CD4-positive, alpha-beta T cell (primary cell): ENCODE data around the gene MAIP1. TPM values are rescaled to one million over a fixed set of nuclear protein-coding genes. Genes with fewer than 3 reads are reported as not detected.

Experiments used
- ATAC-seq: fragments of 200-7000 bp; cut with Tn5 transposase; one replicate; pipeline ENCODE4 v1.10.0; 2022; ENCODE audit warnings: mild to moderate bottlenecking; ENCODE audit not compliant: poor library complexity
- CTCF ChIA-PET: fragments of 350-600 bp; sonication (Branson Sonifier 250); formaldehyde crosslinking; loops from one replicate; lab custom pipeline; 2021; ENCODE audit warnings: antibody characterized with exemption, inconsistent platforms; lab: Charles Lee
- POLR2A ChIA-PET: fragments of 350-600 bp; sonication (Branson Sonifier 250); formaldehyde crosslinking; loops from one replicate; lab custom pipeline; 2021; ENCODE audit warnings: antibody characterized with exemption, inconsistent platforms; lab: Charles Lee
- DNase-seq, 14 experiments: peaks; one replicate each; pipeline ENCODE4 v3.0.0-alpha.2; 2013 to 2020; ENCODE audit warnings: mixed read lengths in 2 of 14
- H3K27ac ChIP-seq, 2 donors: one replicate each; pipeline versions ENCODE4 v1.5.1 to v1.7.0; 2013; ENCODE audit warnings: low read length in 2 of 2, low read depth in 1 of 2, mild to moderate bottlenecking in 1 of 2
- H3K27me3 ChIP-seq, 2 experiments: 1 replicate in 1 of 2; 2 replicates in 1 of 2; pipeline versions ENCODE4 v1.6.1 to v1.7.0; 2013; ENCODE audit warnings: low read length in 2 of 2, control low read depth in 1 of 2, mild to moderate bottlenecking in 1 of 2, moderate library complexity in 1 of 2; ENCODE audit not compliant: insufficient read depth in 2 of 2, control insufficient read depth in 1 of 2
- H3K36me3 ChIP-seq: one replicate; pipeline ENCODE4 v1.6.1; 2013; ENCODE audit warnings: low read length, control low read depth; ENCODE audit not compliant: insufficient read depth
- H3K4me1 ChIP-seq: one replicate; pipeline ENCODE4 v1.6.1; 2013; ENCODE audit warnings: low read length, control low read depth; ENCODE audit not compliant: insufficient read depth
- H3K4me3 ChIP-seq: one replicate; pipeline ENCODE4 v1.5.1; 2013; ENCODE audit warnings: mild to moderate bottlenecking, low read length, moderate library complexity
- H3K9me3 ChIP-seq, 2 experiments: 1 replicate in 1 of 2; 2 replicates in 1 of 2; pipeline versions ENCODE4 v1.6.1 to v1.7.0; 2013; ENCODE audit warnings: low read length in 2 of 2, mild to moderate bottlenecking in 2 of 2, control low read depth in 1 of 2, moderate library complexity in 1 of 2; ENCODE audit not compliant: control insufficient read depth in 1 of 2, insufficient read depth in 1 of 2
- H3K27ac Mint-ChIP-seq: one replicate; pipeline ENCODE4 v1.8.0; 2020; ENCODE audit warnings: mixed read lengths
- H3K27me3 Mint-ChIP-seq: one replicate; pipeline ENCODE4 v1.8.0; 2021; ENCODE audit warnings: mixed read lengths
- H3K36me3 Mint-ChIP-seq: one replicate; pipeline ENCODE4 v1.8.0; 2021; ENCODE audit warnings: low read depth, mixed read lengths
- H3K4me1 Mint-ChIP-seq: one replicate; pipeline ENCODE4 v1.8.0; 2021; ENCODE audit warnings: low read depth, mixed read lengths
- H3K4me3 Mint-ChIP-seq: one replicate; pipeline ENCODE4 v1.8.0; 2020; ENCODE audit warnings: mild to moderate bottlenecking, mixed read lengths
- H3K9me3 Mint-ChIP-seq: one replicate; pipeline ENCODE4 v1.8.0; 2020; ENCODE audit warnings: mixed read lengths
- CTCF ChIP-seq: fragments of 200-600 bp; IDR thresholded peaks from one replicate; pipeline ENCODE4 v1.8.0; 2022; ENCODE audit warnings: antibody characterized with exemption, mild to moderate bottlenecking
- intact Hi-C, 2 experiments: fragments of 100-400 bp; cut with DNase I in 1 of 2; cut with micrococcal nuclease in 1 of 2; formaldehyde crosslinking; loops; one replicate each; pipeline versions ENCODE4 v1.15.1 to v1.9.0; 2023 to 2025; cut with DNase I, micrococcal nuclease
- total RNA-seq, 174 experiments: library from RNA in 2 of 174; stranded (reverse) in 2 of 174; gene quantifications; one replicate each; pipeline ENCODE4 v1.2.3 and lab custom pipeline; 2021 to 2026

Gene MAIP1
- total RNA-seq, 2 experiments from 2014 or later = 34.6 to 35.8 TPM

DNA sequence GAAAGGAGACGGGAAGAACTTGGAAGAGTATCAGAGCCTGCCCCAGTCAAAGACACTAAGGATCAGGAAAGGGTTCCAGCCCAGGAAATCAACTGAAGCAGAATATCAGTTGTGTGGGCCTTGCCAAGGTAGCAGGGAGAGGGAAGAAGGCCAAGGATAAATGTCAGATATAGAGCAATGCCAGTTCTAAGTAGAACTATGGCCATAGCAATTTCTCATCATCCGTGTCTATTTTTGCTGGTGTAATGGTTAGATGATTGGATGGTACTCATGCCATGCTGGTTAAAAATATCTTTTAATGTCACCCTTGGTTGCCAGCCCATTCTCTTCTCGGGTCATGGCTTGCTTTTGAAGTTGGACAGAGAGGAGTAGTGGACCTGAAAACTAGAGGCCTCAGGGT, 41.9 kb downstream of the MAIP1 start:
- Histone ChIP-seq H3K27ac (no peak overlapping the region), H3K9me3 (no peaks in the 10 kb centered on the region), H3K4me1 (no peaks in the 10 kb centered on the region), H3K27me3 (peaks cover 0 to 2% of the 10 kb centered on the region in 2 experiments), H3K4me3 (no peak overlapping the region), H3K36me3 (no peaks in the 10 kb centered on the region)
- no peak for ATAC-seq
- Mint-ChIP-seq H3K9me3 (no peaks in the 10 kb centered on the region), H3K27me3 (no peaks in the 10 kb centered on the region), H3K27ac (no peak overlapping the region), H3K4me1 (no peaks in the 10 kb centered on the region), H3K4me3 (no peak overlapping the region), H3K36me3 (no peaks in the 10 kb centered on the region)
- no peak for DNase-seq
- ChIA-PET POLR2A (no interaction called here), CTCF (no interaction called here)
- intact Hi-C loops = no loop called here
- TF ChIP-seq CTCF = no peak

- no peak for ATAC-seq
- TF ChIP-seq CTCF = no peak
- Histone ChIP-seq H3K4me3 (no peak overlapping the region), H3K4me1 (no peaks in the 10 kb centered on the region), H3K36me3 (no peaks in the 10 kb centered on the region), H3K9me3 (no peaks in the 10 kb centered on the region), H3K27ac (no peak overlapping the region), H3K27me3 (peaks cover 0 to 2% of the 10 kb centered on the region in 2 experiments)
- POLR2A ChIA-PET = no interaction called here
- Mint-ChIP-seq H3K4me3 (no peak overlapping the region), H3K9me3 (no peaks in the 10 kb centered on the region), H3K27me3 (no peaks in the 10 kb centered on the region), H3K36me3 (no peaks in the 10 kb centered on the region), H3K27ac (no peak overlapping the region), H3K4me1 (no peaks in the 10 kb centered on the region)
- no peak for DNase-seq
- intact Hi-C loops = no loop called here
- CTCF ChIA-PET = no interaction called here
Measured at GRCh38 chr2:199999166-199999565, 43.8 kb downstream of the MAIP1 start.

DNA sequence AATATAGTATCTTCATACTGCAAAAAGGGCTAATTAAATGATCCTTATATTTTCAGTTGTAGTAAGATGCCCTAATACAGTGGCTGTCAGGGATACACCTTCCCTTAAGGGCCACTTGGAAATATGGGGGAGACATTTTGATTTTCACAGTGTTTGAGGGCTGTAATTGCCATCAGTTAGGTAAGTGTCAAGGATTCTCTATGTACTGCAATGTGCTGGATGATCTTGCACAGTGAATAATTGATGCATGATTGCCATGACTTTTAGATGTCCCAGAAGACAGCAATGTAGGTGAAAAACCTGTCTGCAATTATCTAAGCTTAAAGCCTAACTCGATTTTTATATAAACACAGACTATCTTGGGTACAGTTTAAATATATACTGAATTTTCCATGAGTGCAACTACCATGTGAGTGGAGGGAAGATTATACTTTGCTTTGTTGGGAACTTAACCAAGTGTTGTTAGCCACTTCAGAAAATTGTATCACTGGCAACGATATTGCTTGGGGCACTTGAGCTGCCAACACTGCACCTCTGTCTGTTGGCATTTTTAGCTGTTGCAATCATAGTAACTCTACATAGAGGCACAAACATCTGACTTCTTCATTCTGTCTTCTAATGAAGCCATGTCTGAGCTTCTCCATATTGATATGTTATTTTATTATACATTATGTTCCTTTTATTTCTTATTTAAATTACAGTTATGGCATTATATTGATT, 45.2 kb downstream of the MAIP1 start:
- no peak for DNase-seq
- Histone ChIP-seq H3K4me3 (no peak overlapping the region), H3K4me1 (no peaks in the 10 kb centered on the region), H3K9me3 (no peaks in the 10 kb centered on the region), H3K36me3 (no peaks in the 10 kb centered on the region), H3K27me3 (no peaks in the 10 kb centered on the region), H3K27ac (no peak overlapping the region)
- ChIA-PET POLR2A (no interaction called here), CTCF (no interaction called here)
- Mint-ChIP-seq H3K36me3 (no peaks in the 10 kb centered on the region), H3K4me3 (no peak overlapping the region), H3K27ac (no peak overlapping the region), H3K27me3 (no peaks in the 10 kb centered on the region), H3K4me1 (no peaks in the 10 kb centered on the region), H3K9me3 (no peaks in the 10 kb centered on the region)
- no peak for ATAC-seq
- intact Hi-C loops = no loop called here
- no peak for TF ChIP-seq CTCF
